SK-MEL-5 (cell line): ENCODE measurements around the gene CHDH. TPM values are rescaled to one million over a fixed set of nuclear protein-coding genes. Genes with fewer than 3 reads are reported as not detected.

Experiments used
- small RNA-seq, 2 experiments: library from RNA; depleted of rRNA; stranded (forward); fragments of <200 nt; gene quantifications; one replicate each; pipeline ENCODE3, GENCODE V24; 2014
- total RNA-seq: library from RNA; depleted of rRNA; stranded (reverse); fragments of >200 nt; shearing (Covaris generic); gene quantifications from 2 replicates; pipeline ENCODE4 v1.2.3, GENCODE V29; 2014; rRNA removed

CHDH gene
- total RNA-seq, 1 experiment from 2014 or later, result 0.03 TPM

Small RNAs within 50 kb of the gene (small RNA-seq; reads per million reads assigned to genes)
- gene AC012467.1, result 0 reads per million in 2 experiments

Other genes with a start within 250 kb of the CHDH start
- not detected in 2 replicates for gene IL17RB, start 149 bp upstream of the CHDH start, total RNA-seq
- gene ACTR8, start 35.7 kb upstream of the CHDH start, total RNA-seq, result 36.3 and 37.5 TPM in 2 replicates
- 39.7 and 48.8 TPM in 2 replicates for gene SELENOK, start 45.4 kb upstream of the CHDH start, total RNA-seq